ENCODE results near the gene SLC22A23. TPM values are rescaled to one million over a fixed set of nuclear protein-coding genes. Genes with fewer than 3 reads are reported as not detected.

SLC22A23 gene
- total RNA-seq, 2 donors from 2014 or later = 85.7 to 89.5 TPM

DNA sequence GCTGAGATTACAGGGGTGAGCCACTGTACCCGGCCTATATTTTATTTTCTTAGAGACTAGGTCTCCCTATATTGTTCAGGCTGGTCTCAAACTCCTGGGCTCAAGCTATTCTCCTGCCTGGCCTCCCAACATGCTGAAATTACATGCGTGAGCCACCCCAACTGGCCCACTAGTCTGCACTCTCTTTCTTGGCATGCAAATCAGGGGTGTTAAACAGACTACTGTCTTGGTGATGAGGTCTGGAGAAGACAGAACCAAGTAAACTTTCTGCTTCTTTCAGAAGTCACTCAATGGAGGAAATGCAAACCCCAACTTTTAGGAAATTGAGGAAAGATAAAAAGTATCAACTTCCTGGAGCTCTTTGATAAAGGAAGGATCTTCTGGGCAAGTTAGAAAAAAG, 221.4 kb downstream of the SLC22A23 start:
- Histone ChIP-seq H3K4me1 (peaks cover 5% of the 10 kb centered on the region), H3K27ac (no peak overlapping the region), H3K4me3 (no peak overlapping the region), H3K36me3 (no peaks in the 10 kb centered on the region), H3K27me3 (peaks cover 38% of the 10 kb centered on the region), H3K9me3 (no peaks in the 10 kb centered on the region), H3K9ac (ENCODE audit: low read depth in 2 of 2, low read length in 2 of 2) (no peak overlapping the region)
- no peak for DNase-seq
- no peak for TF ChIP-seq CTCF (IDR thresholded peaks at IDR 0.05)
- intact Hi-C loops (cut with DNase I) = no loop called here

GRCh38 chr6:3233904-3234303, 222.9 kb downstream of the SLC22A23 start:
- Histone ChIP-seq H3K4me3 (no peak overlapping the region), H3K9me3 (no peaks in the 10 kb centered on the region), H3K9ac (ENCODE audit: low read depth in 2 of 2, low read length in 2 of 2) (no peak overlapping the region), H3K36me3 (no peaks in the 10 kb centered on the region), H3K4me1 (peaks cover 13% of the 10 kb centered on the region), H3K27me3 (peaks cover 54% of the 10 kb centered on the region), H3K27ac (no peak overlapping the region)
- intact Hi-C loops (cut with DNase I) = no loop called here
- no peak for TF ChIP-seq CTCF (IDR thresholded peaks at IDR 0.05)
- DNase-seq = no peak

- H3K4me1 ChIP-seq = peaks cover 13% of the 10 kb centered on the region
- H3K27ac ChIP-seq = no peak overlapping the region
- no peak for DNase-seq
- H3K36me3 ChIP-seq = no peaks in the 10 kb centered on the region
- no peak overlapping the region for H3K4me3 ChIP-seq
- TF ChIP-seq CTCF (IDR thresholded peaks at IDR 0.05) = no peak
- no peak overlapping the region for H3K9ac ChIP-seq (ENCODE audit: low read depth in 2 of 2, low read length in 2 of 2)
- peaks cover 59% of the 10 kb centered on the region for H3K27me3 ChIP-seq
- intact Hi-C loops (cut with DNase I) = no loop called here
- H3K9me3 ChIP-seq = no peaks in the 10 kb centered on the region
Observed at GRCh38 chr6:3233321-3233720, 223.5 kb downstream of the SLC22A23 start.

- Histone ChIP-seq H3K4me1 (peaks cover 21% of the 10 kb centered on the region), H3K36me3 (no peaks in the 10 kb centered on the region), H3K9ac (ENCODE audit: low read depth in 2 of 2, low read length in 2 of 2) (peak overlapping the region; percentile 12 to 54), H3K27me3 (peaks cover 69% of the 10 kb centered on the region), H3K9me3 (no peaks in the 10 kb centered on the region), H3K27ac (no peak overlapping the region), H3K4me3 (peak overlapping the region; percentile 41)
- no peak for DNase-seq
- no peak for TF ChIP-seq CTCF (IDR thresholded peaks at IDR 0.05)
- intact Hi-C loops (cut with DNase I) = no loop called here
Observed at GRCh38 chr6:3232017-3232945, 224.6 kb downstream of the SLC22A23 start.

- Histone ChIP-seq H3K9ac (ENCODE audit: low read depth in 2 of 2, low read length in 2 of 2) (peak overlapping the region; percentile 32 to 54), H3K4me1 (peaks cover 26% of the 10 kb centered on the region), H3K4me3 (peak overlapping the region; percentile 41), H3K9me3 (no peaks in the 10 kb centered on the region), H3K36me3 (no peaks in the 10 kb centered on the region), H3K27me3 (peaks cover 77% of the 10 kb centered on the region), H3K27ac (peak overlapping the region; percentile 25)
- intact Hi-C loops (cut with DNase I) = no loop called here
- TF ChIP-seq CTCF (IDR thresholded peaks at IDR 0.05) = no peak
- DNase-seq = peak; percentile 90
Observed at GRCh38 chr6:3231247-3232016, 225.4 kb downstream of the SLC22A23 start.

Data from colonic mucosa (tissue), 4 donors.